Endothelial cell (in vitro differentiated cells): ENCODE data around the gene MARCHF10. TPM values are rescaled to one million over a fixed set of nuclear protein-coding genes. Genes with fewer than 3 reads are reported as not detected.
A peak's percentile ranks its signal among the peaks of the same experiment; 100 is the strongest.

ENCODE experiments used
- DNase-seq: peaks from one replicate; pipeline ENCODE4 v3.0.0; 2021; ENCODE audit warnings: low spot score
- H3K27ac Mint-ChIP-seq: one replicate; pipeline ENCODE4 v1.8.0; 2021; ENCODE audit warnings: mixed read lengths, inconsistent platforms; ENCODE audit not compliant: unreplicated experiment
- H3K27me3 Mint-ChIP-seq: one replicate; pipeline ENCODE4 v1.8.0; 2021; ENCODE audit warnings: mild to moderate bottlenecking, moderate library complexity, mixed read lengths, inconsistent platforms; ENCODE audit not compliant: unreplicated experiment
- H3K36me3 Mint-ChIP-seq: one replicate; pipeline ENCODE4 v1.8.0; 2021; ENCODE audit warnings: mild to moderate bottlenecking, low read depth, mixed read lengths, inconsistent platforms; ENCODE audit not compliant: unreplicated experiment
- H3K4me1 Mint-ChIP-seq: one replicate; pipeline ENCODE4 v1.8.0; 2021; ENCODE audit warnings: mild to moderate bottlenecking, mixed read lengths, inconsistent platforms; ENCODE audit not compliant: unreplicated experiment
- H3K4me3 Mint-ChIP-seq: one replicate; pipeline ENCODE4 v1.8.0; 2021; ENCODE audit warnings: mild to moderate bottlenecking, mixed read lengths, inconsistent platforms; ENCODE audit not compliant: unreplicated experiment
- H3K9me3 Mint-ChIP-seq: one replicate; pipeline ENCODE4 v1.8.0; 2021; ENCODE audit warnings: mixed read lengths, inconsistent platforms; ENCODE audit not compliant: unreplicated experiment
- total RNA-seq: library from RNA; stranded (reverse); fragmentation: NEBNext Ultra II Directional; extraction: Animal tissue kit (Norgen Biotek cat#: 25700); gene quantifications from one replicate; pipeline ENCODE4 v1.2.1, GENCODE V29; 2021; ENCODE audit not compliant: unreplicated experiment
- TF ChIP-seq, protein P1 (sequence below): fragments of 200-600 bp; sonication (generic); IDR thresholded peaks from one replicate; pipeline ENCODE4 v1.5.0; 2021; ENCODE audit warnings: antibody characterized with exemption; ENCODE audit not compliant: unreplicated experiment

Gene MARCHF10
- total RNA-seq, 1 donor from 2014 or later = not detected

GRCh38 chr17:62738281-62738680 lies 69.8 kb downstream of the MARCHF10 start:
- no peak for DNase-seq
- Mint-ChIP-seq H3K27ac (no peak overlapping the region), H3K4me1 (no peaks in the 10 kb centered on the region), H3K36me3 (no peaks in the 10 kb centered on the region), H3K4me3 (no peak overlapping the region), H3K9me3 (no peaks in the 10 kb centered on the region), H3K27me3 (no peaks in the 10 kb centered on the region)
- TF ChIP-seq, protein P1, sequence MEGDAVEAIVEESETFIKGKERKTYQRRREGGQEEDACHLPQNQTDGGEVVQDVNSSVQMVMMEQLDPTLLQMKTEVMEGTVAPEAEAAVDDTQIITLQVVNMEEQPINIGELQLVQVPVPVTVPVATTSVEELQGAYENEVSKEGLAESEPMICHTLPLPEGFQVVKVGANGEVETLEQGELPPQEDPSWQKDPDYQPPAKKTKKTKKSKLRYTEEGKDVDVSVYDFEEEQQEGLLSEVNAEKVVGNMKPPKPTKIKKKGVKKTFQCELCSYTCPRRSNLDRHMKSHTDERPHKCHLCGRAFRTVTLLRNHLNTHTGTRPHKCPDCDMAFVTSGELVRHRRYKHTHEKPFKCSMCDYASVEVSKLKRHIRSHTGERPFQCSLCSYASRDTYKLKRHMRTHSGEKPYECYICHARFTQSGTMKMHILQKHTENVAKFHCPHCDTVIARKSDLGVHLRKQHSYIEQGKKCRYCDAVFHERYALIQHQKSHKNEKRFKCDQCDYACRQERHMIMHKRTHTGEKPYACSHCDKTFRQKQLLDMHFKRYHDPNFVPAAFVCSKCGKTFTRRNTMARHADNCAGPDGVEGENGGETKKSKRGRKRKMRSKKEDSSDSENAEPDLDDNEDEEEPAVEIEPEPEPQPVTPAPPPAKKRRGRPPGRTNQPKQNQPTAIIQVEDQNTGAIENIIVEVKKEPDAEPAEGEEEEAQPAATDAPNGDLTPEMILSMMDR = no peak

GRCh38 chr17:62737513-62737912 lies 70.6 kb downstream of the MARCHF10 start:
- Mint-ChIP-seq H3K4me1 (no peaks in the 10 kb centered on the region), H3K36me3 (no peaks in the 10 kb centered on the region), H3K27me3 (no peaks in the 10 kb centered on the region), H3K4me3 (no peak overlapping the region), H3K27ac (no peak overlapping the region), H3K9me3 (no peaks in the 10 kb centered on the region)
- TF ChIP-seq, protein P1 = no peak
- DNase-seq = no peak

DNA sequence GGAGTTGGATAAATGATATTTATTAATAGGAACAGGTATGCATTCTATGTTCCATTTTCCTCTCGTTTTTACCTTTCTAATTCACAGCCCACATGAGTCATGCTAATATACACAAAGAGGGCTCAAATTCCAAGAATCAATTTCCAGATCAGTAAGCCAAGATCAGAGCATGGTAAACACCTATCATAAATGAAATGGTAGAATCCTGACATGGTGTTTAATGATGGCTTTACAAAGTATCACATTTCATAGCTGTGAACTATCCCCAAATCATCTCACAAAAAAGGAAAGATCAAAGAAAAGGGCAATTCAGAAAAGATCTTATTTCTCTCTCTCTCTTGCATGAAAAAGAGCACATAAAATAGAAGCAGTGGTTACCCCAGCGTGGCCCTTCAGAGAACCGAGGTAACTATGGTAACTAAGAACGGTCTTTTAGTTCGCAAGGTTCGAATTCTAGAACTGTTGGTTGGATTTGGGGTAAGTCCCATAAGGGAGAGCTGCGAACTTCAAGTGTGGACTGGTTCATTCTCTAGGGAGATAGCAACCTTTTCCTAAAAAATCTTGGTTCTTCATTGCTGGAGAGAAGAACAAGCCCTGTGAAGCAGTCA lies 73.0 kb downstream of the MARCHF10 start:
- Mint-ChIP-seq H3K27ac (no peak overlapping the region), H3K4me3 (no peak overlapping the region), H3K27me3 (no peaks in the 10 kb centered on the region), H3K4me1 (no peaks in the 10 kb centered on the region), H3K36me3 (no peaks in the 10 kb centered on the region), H3K9me3 (no peaks in the 10 kb centered on the region)
- DNase-seq = no peak
- TF ChIP-seq, protein P1 = no peak

DNA sequence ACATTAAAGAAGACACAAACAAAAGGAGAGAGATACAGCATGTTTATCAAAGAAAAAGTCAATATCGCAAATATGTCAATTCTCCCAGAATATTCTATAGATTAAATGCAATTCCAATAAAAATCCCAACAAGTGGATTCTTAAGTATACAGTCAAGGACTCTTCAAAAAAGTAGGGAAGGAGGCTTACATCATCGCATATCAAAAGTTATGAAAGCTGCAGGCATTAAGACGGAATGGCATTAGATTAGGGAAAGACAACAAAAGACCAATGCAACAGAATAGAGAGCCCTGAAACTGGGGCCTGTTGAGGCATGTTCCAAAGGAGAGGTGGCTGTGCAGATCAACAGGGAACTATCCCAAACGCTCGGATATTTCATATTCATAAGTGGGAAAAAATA lies 76.0 kb downstream of the MARCHF10 start:
- no peaks in the 10 kb centered on the region for H3K9me3 Mint-ChIP-seq
- H3K36me3 Mint-ChIP-seq = no peaks in the 10 kb centered on the region
- no peaks in the 10 kb centered on the region for H3K27me3 Mint-ChIP-seq
- H3K4me3 Mint-ChIP-seq = no peak overlapping the region
- peaks cover 3% of the 10 kb centered on the region for H3K4me1 Mint-ChIP-seq
- TF ChIP-seq, protein P1 = no peak
- H3K27ac Mint-ChIP-seq = peak overlapping the region; percentile 21
- no peak for DNase-seq

DNA sequence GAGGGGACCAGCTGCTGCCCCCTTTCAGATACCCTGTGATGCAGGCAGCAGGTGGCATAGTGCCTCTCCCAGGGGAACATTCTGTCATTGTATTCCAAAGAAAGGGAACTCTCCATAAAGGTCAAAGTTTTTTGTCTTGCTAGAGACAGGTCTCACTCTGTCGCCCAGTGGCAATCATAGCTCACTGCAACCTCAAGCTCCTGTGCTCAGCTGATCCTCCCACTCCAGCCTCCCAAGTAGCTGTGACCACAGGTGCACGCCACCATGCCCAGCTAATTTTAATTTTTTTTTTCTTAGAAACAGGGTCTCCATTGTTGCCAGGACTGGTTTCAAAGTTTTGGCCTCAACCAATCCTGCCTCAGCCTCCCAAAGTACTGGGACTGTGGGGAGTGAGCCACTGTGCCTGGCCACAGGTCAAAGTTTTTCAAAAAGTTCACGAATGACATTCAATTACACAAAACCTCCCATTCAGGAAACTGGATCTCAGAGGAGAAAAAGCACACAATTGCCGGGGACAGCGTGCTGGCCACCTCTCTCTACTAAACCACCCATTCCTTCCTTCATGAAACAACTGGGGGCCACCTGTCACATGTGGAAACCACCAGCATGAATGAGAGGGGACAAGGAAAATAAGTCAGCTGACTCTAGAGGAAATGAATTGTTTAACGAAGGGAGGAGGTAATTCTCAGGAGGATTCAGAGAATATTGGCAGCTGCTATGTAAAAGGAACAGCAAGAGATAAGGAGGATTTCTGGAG lies 80.0 kb downstream of the MARCHF10 start:
- H3K27me3 Mint-ChIP-seq = no peaks in the 10 kb centered on the region
- H3K36me3 Mint-ChIP-seq = no peaks in the 10 kb centered on the region
- H3K4me1 Mint-ChIP-seq = peaks cover 30% of the 10 kb centered on the region
- TF ChIP-seq, protein P1 = no peak
- H3K9me3 Mint-ChIP-seq = no peaks in the 10 kb centered on the region
- no peak overlapping the region for H3K4me3 Mint-ChIP-seq
- H3K27ac Mint-ChIP-seq = no peak overlapping the region
- no peak for DNase-seq
